Measurements from ENCODE around the gene KCNH6.

DNA sequence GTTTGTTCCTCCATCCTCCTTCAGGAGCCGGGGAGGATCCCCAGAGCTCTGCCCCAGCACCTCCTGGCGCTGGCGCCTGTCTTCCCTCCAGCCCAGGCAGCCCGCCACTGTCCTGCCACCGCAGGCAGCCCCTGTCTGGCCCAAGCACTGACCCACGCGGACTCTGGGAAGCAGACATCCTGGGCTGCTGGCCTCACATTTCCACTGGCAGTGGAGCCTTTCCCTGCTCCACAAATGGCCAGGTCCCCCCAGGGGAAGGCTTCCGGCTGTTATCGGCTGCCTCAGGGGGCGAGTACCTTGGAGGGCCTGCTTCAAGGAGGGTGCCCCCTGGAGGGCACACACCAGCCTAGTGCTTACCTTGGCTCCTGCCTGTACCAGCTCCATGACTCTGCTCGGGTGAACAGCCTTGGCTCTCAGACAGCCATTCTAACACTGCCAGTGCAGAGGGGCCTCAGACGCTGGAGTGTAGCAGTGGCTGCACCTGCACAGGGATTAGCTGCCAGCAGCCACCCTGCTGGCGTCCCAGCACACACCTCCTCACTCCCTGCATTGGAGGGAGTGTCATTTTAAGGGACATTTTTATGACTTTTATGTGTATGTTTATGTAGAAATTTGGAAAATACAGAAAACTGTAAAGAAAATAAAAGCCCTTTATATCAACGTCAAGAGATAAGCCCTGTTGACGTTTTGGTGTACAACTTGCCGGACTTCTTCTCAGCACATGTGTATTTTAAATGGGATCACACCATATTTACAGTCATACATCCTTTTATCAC, 25.3 kb upstream of the KCNH6 start:
- TF ChIP-seq, protein P1, sequence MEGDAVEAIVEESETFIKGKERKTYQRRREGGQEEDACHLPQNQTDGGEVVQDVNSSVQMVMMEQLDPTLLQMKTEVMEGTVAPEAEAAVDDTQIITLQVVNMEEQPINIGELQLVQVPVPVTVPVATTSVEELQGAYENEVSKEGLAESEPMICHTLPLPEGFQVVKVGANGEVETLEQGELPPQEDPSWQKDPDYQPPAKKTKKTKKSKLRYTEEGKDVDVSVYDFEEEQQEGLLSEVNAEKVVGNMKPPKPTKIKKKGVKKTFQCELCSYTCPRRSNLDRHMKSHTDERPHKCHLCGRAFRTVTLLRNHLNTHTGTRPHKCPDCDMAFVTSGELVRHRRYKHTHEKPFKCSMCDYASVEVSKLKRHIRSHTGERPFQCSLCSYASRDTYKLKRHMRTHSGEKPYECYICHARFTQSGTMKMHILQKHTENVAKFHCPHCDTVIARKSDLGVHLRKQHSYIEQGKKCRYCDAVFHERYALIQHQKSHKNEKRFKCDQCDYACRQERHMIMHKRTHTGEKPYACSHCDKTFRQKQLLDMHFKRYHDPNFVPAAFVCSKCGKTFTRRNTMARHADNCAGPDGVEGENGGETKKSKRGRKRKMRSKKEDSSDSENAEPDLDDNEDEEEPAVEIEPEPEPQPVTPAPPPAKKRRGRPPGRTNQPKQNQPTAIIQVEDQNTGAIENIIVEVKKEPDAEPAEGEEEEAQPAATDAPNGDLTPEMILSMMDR (IDR thresholded peaks at IDR 0.05) = peak; percentile 37
- TF ChIP-seq CHD2 (IDR thresholded peaks at IDR 0.05; ENCODE audit: low read length, partially characterized antibody) = no peak
- no peak for TF ChIP-seq FOXM1 (IDR thresholded peaks at IDR 0.05; ENCODE audit: low read depth)
- TF ChIP-seq RAD21 (IDR thresholded peaks at IDR 0.05; ENCODE audit: low read length) = peak; percentile 35
- TF ChIP-seq RFX5 (IDR thresholded peaks at IDR 0.05; ENCODE audit: low read length) = no peak
- TF ChIP-seq, protein P2, sequence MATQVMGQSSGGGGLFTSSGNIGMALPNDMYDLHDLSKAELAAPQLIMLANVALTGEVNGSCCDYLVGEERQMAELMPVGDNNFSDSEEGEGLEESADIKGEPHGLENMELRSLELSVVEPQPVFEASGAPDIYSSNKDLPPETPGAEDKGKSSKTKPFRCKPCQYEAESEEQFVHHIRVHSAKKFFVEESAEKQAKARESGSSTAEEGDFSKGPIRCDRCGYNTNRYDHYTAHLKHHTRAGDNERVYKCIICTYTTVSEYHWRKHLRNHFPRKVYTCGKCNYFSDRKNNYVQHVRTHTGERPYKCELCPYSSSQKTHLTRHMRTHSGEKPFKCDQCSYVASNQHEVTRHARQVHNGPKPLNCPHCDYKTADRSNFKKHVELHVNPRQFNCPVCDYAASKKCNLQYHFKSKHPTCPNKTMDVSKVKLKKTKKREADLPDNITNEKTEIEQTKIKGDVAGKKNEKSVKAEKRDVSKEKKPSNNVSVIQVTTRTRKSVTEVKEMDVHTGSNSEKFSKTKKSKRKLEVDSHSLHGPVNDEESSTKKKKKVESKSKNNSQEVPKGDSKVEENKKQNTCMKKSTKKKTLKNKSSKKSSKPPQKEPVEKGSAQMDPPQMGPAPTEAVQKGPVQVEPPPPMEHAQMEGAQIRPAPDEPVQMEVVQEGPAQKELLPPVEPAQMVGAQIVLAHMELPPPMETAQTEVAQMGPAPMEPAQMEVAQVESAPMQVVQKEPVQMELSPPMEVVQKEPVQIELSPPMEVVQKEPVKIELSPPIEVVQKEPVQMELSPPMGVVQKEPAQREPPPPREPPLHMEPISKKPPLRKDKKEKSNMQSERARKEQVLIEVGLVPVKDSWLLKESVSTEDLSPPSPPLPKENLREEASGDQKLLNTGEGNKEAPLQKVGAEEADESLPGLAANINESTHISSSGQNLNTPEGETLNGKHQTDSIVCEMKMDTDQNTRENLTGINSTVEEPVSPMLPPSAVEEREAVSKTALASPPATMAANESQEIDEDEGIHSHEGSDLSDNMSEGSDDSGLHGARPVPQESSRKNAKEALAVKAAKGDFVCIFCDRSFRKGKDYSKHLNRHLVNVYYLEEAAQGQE (IDR thresholded peaks at IDR 0.05; ENCODE audit: low read depth, low read length) = no peak
- TF ChIP-seq FOXJ3 (CRISPR knock-in tag; IDR thresholded peaks at IDR 0.05) = no peak

All from SK-N-SH (cell line).